ENCODE measurements around the gene EFNB2.

Gene EFNB2

DNA sequence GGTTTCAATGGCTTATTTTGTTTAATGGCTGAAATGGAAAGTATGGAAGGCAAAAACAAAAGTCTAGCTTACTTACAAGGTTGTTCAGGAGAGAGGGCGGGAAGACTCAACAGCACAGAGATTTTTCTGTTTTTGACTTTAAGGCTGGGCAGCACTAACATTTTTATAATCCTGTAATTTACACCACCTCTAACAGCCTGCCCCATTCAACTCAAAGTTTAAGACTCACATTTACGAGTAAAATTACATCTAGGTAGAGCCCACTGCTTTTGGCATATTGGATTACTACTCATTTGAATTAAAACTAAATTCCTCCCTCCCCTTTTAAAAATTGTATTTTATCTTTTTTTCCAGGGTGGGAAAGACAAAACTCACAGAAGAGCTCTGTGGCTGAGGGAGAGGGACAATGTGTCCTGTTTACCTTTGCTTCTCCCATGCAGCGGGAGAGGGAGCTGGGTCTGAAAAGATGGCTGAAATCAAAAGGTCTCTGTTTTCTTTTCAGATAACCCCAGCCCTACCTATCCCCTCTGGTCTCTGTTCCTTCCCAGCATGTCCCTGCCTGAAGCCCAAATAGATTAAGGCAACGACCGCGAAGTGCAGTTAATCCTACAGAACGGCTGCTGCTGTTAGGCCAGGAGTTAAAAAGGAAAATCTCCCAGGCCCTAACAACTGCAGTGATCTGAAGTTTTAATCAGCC is 6.6 kb downstream of the EFNB2 start:
- no peak overlapping the region for H3K4me3 ChIP-seq (ENCODE audit: low read depth, low read length)

GRCh38 chr13:106527826-106528225 is 7.6 kb downstream of the EFNB2 start:
- no peak overlapping the region for H3K4me3 ChIP-seq (ENCODE audit: low read depth, low read length)
- TF ChIP-seq, protein P1, sequence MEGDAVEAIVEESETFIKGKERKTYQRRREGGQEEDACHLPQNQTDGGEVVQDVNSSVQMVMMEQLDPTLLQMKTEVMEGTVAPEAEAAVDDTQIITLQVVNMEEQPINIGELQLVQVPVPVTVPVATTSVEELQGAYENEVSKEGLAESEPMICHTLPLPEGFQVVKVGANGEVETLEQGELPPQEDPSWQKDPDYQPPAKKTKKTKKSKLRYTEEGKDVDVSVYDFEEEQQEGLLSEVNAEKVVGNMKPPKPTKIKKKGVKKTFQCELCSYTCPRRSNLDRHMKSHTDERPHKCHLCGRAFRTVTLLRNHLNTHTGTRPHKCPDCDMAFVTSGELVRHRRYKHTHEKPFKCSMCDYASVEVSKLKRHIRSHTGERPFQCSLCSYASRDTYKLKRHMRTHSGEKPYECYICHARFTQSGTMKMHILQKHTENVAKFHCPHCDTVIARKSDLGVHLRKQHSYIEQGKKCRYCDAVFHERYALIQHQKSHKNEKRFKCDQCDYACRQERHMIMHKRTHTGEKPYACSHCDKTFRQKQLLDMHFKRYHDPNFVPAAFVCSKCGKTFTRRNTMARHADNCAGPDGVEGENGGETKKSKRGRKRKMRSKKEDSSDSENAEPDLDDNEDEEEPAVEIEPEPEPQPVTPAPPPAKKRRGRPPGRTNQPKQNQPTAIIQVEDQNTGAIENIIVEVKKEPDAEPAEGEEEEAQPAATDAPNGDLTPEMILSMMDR (IDR thresholded peaks at IDR 0.05; ENCODE audit: low read depth, low read length) = no peak

More for the DNA sequence above, 6.6 kb downstream of the EFNB2 start:
- TF ChIP-seq, protein P1 (IDR thresholded peaks at IDR 0.05; ENCODE audit: low read depth, low read length) = no peak

DNA sequence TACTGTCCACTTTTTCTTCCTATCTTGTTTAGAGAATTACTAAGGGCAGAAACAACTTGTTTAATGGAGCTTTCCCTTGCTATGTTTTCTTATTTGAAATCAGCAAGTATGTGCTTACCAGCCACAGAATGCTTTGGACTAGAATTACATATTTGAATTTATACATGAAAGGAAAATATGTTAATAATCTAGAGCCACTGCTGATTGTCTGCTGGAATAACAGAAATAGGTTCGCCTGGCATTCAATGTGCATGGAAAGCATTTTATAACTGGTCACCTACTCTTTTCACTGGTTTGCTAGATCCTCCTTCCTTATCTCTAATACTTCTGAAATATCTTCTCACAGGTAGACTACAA is 8.0 kb downstream of the EFNB2 start:
- H3K4me3 ChIP-seq (ENCODE audit: low read depth, low read length) = no peak overlapping the region
- TF ChIP-seq, protein P1 (IDR thresholded peaks at IDR 0.05; ENCODE audit: low read depth, low read length) = no peak

- no peak overlapping the region for H3K4me3 ChIP-seq (ENCODE audit: low read depth, low read length)
- TF ChIP-seq, protein P1 (IDR thresholded peaks at IDR 0.05; ENCODE audit: low read depth, low read length) = no peak
Measured at GRCh38 chr13:106526738-106527444, 8.6 kb downstream of the EFNB2 start.

GRCh38 chr13:106525865-106526264 is 9.6 kb downstream of the EFNB2 start:
- H3K4me3 ChIP-seq (ENCODE audit: low read depth, low read length) = no peak overlapping the region
- TF ChIP-seq, protein P1 (IDR thresholded peaks at IDR 0.05; ENCODE audit: low read depth, low read length) = no peak

- H3K4me3 ChIP-seq (ENCODE audit: low read depth, low read length) = no peak overlapping the region
- TF ChIP-seq, protein P1 (IDR thresholded peaks at IDR 0.05; ENCODE audit: low read depth, low read length) = no peak
Measured at GRCh38 chr13:106524108-106524507, 11.4 kb downstream of the EFNB2 start.

- TF ChIP-seq, protein P1 (IDR thresholded peaks at IDR 0.05; ENCODE audit: low read depth, low read length) = no peak
- no peak overlapping the region for H3K4me3 ChIP-seq (ENCODE audit: low read depth, low read length)
Measured at GRCh38 chr13:106523576-106523975, 11.9 kb downstream of the EFNB2 start.
